BE2C (cell line): ENCODE measurements around the gene CD58.

Experiments used
- DNase-seq: peaks from one replicate; pipeline ENCODE4 v3.0.0-alpha.2; 2020
- H3K27me3 ChIP-seq: fragments of 250-450 bp; sonication (Bioruptor Pico); 2 replicates; pipeline ENCODE4 v1.5.1; 2020; ENCODE audit warnings: mild to moderate bottlenecking
- H3K36me3 ChIP-seq: fragments of 250-450 bp; sonication (Bioruptor Pico); 2 replicates; pipeline ENCODE4 v1.5.1; 2020; ENCODE audit warnings: mild to moderate bottlenecking
- H3K4me1 ChIP-seq: fragments of 250-450 bp; sonication (Bioruptor Pico); 2 replicates; pipeline ENCODE4 v1.5.1; 2020
- H3K4me3 ChIP-seq: 2 replicates; pipeline ENCODE4 v1.5.1; 2011; ENCODE audit warnings: low read depth, low read length
- H3K9me3 ChIP-seq: fragments of 250-450 bp; sonication (Bioruptor Pico); 2 replicates; pipeline ENCODE4 v1.5.1; 2020
- CTCF ChIP-seq: IDR thresholded peaks from 2 replicates; pipeline ENCODE4 v1.5.1; 2012; ENCODE audit warnings: mild to moderate bottlenecking, low read depth, low read length

The CD58 gene

GRCh38 chr1:116501125-116501869, 69.5 kb downstream of the CD58 start:
- no peak for DNase-seq
- no peaks in the 10 kb centered on the region; the same call in 1 of the 2 replicates for H3K4me1 ChIP-seq
- TF ChIP-seq CTCF = no peak

DNA sequence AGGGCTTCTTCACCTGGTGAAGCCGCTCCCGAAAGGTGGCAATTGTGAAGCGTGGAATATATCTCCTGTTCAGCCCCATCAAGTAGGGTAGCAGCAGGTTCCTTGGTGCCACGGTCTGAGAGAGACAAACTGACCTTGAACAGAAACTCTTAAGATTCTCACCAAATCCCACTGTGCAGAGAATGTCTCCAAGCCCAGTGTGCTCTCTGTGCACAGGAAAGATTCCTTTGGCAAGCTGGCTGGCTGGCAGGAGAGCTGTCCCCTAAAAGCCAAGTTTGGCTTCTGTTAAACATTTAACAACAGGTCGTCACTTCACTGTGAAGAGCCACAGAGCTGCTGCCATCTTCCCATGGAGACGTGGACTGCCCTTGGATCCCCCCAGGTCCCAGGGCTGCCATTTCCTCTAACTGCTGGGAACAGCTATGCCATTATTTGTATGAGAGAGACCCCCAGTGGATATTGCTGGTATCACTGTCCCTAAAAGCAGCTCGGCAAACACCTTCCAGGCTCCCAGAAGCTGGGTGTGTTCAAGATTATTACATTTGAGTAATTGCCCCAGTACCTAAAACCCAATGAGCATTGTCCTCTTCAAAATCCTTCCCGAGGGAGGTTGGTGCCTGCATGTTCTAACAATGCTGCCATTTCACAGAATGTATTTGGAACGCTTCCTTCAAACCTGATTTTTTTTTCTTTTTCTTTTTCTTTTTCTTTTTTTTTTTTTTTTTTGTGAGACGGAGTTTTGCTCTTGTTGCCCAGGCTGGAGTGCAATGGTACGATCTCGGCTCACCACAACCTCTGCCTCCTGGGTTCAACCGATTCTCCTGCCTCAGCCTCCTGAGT, 71.8 kb downstream of the CD58 start:
- Histone ChIP-seq H3K4me1 (peaks cover 4% of the 10 kb centered on the region; the same call in 1 of the 2 replicates), H3K27me3 (no peaks in the 10 kb centered on the region), H3K9me3 (no peaks in the 10 kb centered on the region), H3K36me3 (no peaks in the 10 kb centered on the region), H3K4me3 (no peak overlapping the region)
- DNase-seq = peak; percentile 80
- TF ChIP-seq CTCF = peak; percentile 94

More at GRCh38 chr1:116501125-116501869, 69.5 kb downstream of the CD58 start:
- H3K4me3 ChIP-seq = no peak overlapping the region
- H3K9me3 ChIP-seq = no peaks in the 10 kb centered on the region
- H3K36me3 ChIP-seq = no peaks in the 10 kb centered on the region
- no peaks in the 10 kb centered on the region for H3K27me3 ChIP-seq

DNA sequence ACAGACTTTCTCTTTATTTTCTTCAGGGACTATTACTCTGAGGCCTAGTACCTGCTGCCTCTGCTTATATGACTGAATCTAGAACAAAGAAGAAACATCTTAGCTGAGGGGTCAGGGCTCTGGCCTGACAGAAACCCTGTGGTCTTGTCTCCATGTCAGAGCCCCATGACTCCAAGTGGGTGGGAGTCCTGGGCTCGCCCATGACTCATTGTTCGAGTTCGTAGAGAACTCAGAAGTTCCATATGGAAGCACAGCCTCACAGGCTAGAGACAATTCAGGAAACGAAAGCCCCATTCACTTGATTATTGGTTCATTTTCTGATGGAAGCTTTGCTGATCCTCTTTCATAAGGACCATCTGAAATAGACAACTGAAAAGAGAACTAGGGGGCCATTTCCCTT, 73.2 kb downstream of the CD58 start:
- no peak overlapping the region for H3K4me3 ChIP-seq
- no peak for TF ChIP-seq CTCF
- no peaks in the 10 kb centered on the region for H3K27me3 ChIP-seq
- no peaks in the 10 kb centered on the region for H3K9me3 ChIP-seq
- no peak for DNase-seq
- no peaks in the 10 kb centered on the region for H3K36me3 ChIP-seq
- H3K4me1 ChIP-seq = peaks cover 4% of the 10 kb centered on the region; the same call in 1 of the 2 replicates

GRCh38 chr1:116496898-116497297, 73.9 kb downstream of the CD58 start:
- no peak overlapping the region for H3K4me3 ChIP-seq
- no peak for TF ChIP-seq CTCF
- no peaks in the 10 kb centered on the region for H3K9me3 ChIP-seq
- H3K27me3 ChIP-seq = no peaks in the 10 kb centered on the region
- peaks cover 7% of the 10 kb centered on the region; the same call in 1 of the 2 replicates for H3K4me1 ChIP-seq
- H3K36me3 ChIP-seq = no peaks in the 10 kb centered on the region
- no peak for DNase-seq

- Histone ChIP-seq H3K4me1 (peaks cover 7% of the 10 kb centered on the region; the same call in 1 of the 2 replicates), H3K27me3 (no peaks in the 10 kb centered on the region), H3K4me3 (no peak overlapping the region), H3K9me3 (no peaks in the 10 kb centered on the region), H3K36me3 (no peaks in the 10 kb centered on the region)
- no peak for DNase-seq
- TF ChIP-seq CTCF = no peak
These were observed 74.4 kb downstream of the CD58 start for GRCh38 chr1:116496380-116496779.
